AG04450 (cell line): ENCODE measurements around the gene WRAP73. TPM values are rescaled to one million over a fixed set of nuclear protein-coding genes. Genes with fewer than 3 reads are reported as not detected.

Experiments used
- CTCF ChIA-PET: fragments of 300-600, 350-600 bp; formaldehyde crosslinking; extraction: SDS; loops from one replicate; lab custom pipeline; 2022; ENCODE audit warnings: antibody characterized with exemption, inconsistent platforms; lab: Charles Lee
- POLR2A ChIA-PET: fragments of 350-600 bp; formaldehyde crosslinking; extraction: SDS; loops from one replicate; lab custom pipeline; 2021; ENCODE audit warnings: antibody characterized with exemption, inconsistent platforms; lab: Yijun Ruan, JAX
- DNase-seq: peaks from one replicate; pipeline ENCODE4 v3.0.0-alpha.2; 2011; ENCODE audit warnings: low read depth, low spot score
- H3K27ac ChIP-seq: one replicate; pipeline ENCODE4 v1.5.1; 2012; ENCODE audit warnings: low read depth, low read length, control low read depth
- H3K27me3 ChIP-seq: one replicate; pipeline ENCODE4 v1.6.0; 2012; ENCODE audit warnings: low read length; ENCODE audit not compliant: control insufficient read depth, insufficient read depth
- H3K4me3 ChIP-seq: 2 replicates; pipeline ENCODE4 v1.5.1; 2011; ENCODE audit warnings: mild to moderate bottlenecking, low read depth, low read length, control low read depth
- H3K9me3 ChIP-seq: 2 replicates; pipeline ENCODE4 v1.5.1; 2012; ENCODE audit warnings: low read length; ENCODE audit not compliant: control insufficient read depth, insufficient read depth
- polyA plus RNA-seq: library from polyadenylated mRNA; depleted of rRNA; stranded (reverse); fragments of >200 nt; gene quantifications from 2 replicates; pipeline ENCODE4 v1.2.3, GENCODE V29; 2011
- TF ChIP-seq, protein P1 (sequence below): IDR thresholded peaks from 2 replicates; pipeline ENCODE4 v1.5.1; 2011; ENCODE audit warnings: low read depth, low read length, control low read depth, inconsistent platforms

Gene WRAP73
- polyA plus RNA-seq, 1 experiment = 14.1 TPM

DNA sequence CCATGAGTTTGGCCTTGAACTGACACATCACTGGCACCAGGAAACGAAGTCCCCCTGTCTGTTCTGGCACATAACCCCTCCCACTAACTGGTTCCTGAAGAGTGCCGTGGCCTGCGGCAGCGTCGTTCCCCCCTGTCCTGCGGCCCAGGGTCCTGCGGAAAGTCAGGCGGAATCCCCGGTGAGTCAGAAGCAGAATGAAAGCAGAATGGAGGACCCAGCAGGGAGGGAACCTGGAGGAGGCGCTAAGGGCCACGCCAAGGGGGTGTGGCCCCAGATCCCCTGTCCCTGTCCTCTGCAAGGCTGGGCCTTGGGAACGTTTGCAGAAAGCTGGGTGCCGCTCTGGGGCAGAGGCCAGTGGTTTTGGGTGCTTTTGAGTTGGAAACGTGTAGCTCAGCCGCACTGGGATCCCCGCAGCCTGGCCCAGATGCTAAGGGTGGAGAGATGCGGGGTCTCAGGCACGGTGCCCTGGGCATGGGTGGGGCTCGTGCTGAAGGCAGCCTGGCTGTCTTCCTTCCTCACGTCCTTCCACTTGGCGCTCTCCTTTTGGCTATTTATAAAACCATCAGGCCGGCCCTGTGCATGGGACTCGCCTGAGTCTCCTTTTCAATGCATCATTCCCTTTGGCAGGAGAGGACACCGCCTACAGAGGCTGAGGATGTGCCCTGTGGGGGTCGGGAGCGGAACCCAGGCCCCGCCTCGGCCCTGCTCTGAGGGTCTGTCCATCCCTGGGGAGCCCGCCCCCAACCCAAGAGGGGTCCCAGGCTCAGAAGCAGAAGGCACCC, 38.6 kb upstream of the WRAP73 start:
- ChIA-PET CTCF (interaction anchor here (1.4 kb wide), 1 partner anchor 36 kb away, joined by 3 read pairs; no protein-coding TSS in a partner anchor), POLR2A (no interaction called here)
- H3K4me3 ChIP-seq = no peak overlapping the region
- no peak overlapping the region for H3K27ac ChIP-seq
- H3K27me3 ChIP-seq = peaks cover 18% of the 10 kb centered on the region
- H3K9me3 ChIP-seq = no peaks in the 10 kb centered on the region; the same call in 1 of the 2 replicates
- DNase-seq = no peak
- TF ChIP-seq, protein P1, sequence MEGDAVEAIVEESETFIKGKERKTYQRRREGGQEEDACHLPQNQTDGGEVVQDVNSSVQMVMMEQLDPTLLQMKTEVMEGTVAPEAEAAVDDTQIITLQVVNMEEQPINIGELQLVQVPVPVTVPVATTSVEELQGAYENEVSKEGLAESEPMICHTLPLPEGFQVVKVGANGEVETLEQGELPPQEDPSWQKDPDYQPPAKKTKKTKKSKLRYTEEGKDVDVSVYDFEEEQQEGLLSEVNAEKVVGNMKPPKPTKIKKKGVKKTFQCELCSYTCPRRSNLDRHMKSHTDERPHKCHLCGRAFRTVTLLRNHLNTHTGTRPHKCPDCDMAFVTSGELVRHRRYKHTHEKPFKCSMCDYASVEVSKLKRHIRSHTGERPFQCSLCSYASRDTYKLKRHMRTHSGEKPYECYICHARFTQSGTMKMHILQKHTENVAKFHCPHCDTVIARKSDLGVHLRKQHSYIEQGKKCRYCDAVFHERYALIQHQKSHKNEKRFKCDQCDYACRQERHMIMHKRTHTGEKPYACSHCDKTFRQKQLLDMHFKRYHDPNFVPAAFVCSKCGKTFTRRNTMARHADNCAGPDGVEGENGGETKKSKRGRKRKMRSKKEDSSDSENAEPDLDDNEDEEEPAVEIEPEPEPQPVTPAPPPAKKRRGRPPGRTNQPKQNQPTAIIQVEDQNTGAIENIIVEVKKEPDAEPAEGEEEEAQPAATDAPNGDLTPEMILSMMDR = no peak

DNA sequence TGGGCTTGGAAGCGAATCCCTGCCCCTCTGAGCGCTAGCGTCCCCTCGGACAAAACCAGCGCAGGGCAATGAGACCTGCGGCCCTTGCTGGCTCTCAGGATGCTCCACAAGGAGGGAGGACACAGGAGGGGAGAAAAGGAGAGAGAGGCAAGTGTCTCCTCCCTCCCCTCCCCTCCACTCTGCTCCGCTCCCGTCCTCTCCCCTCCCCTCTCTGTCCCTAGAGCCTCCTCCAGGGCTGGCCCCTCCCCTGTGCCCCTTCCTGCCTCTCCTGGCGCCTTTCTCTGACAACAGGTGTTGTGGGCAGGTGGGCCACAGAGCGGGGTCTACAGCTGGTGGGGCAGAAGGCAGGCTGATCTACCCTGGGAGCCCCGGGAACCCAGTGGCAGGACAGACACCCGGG, 37.6 kb upstream of the WRAP73 start:
- Histone ChIP-seq H3K4me3 (no peak overlapping the region), H3K9me3 (no peaks in the 10 kb centered on the region; the same call in 1 of the 2 replicates), H3K27ac (no peak overlapping the region), H3K27me3 (peaks cover 24% of the 10 kb centered on the region)
- TF ChIP-seq, protein P1 = no peak
- CTCF ChIA-PET = interaction anchor here (0.8 to 1.4 kb wide), 2 partner anchors 37 kb away, joined by 3 read pairs; no protein-coding TSS in a partner anchor
- POLR2A ChIA-PET = no interaction called here
- no peak for DNase-seq

DNA sequence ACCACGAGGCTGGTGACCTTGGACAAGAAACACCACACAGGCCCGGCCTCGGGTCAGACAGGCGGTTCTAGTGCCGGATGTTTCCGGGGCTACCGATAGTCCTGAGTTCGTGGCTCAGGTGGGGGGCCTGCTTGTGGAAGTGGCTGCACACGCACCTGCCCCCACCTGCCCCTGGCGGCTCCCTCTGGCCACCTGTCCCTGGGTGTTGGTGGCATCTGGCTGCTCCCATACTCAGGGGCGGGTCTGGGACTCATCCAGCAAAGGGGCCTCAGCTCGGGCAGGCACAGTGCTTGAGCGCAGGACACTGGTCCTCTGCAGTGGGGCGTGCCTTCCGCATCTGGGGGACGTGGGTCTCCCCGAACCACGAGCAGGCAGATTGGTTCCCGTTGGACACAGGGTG, 36.0 kb upstream of the WRAP73 start:
- Histone ChIP-seq H3K27ac (no peak overlapping the region), H3K4me3 (no peak overlapping the region), H3K9me3 (no peaks in the 10 kb centered on the region), H3K27me3 (peaks cover 24% of the 10 kb centered on the region)
- ChIA-PET POLR2A (no interaction called here), CTCF (no interaction called here)
- no peak for DNase-seq
- TF ChIP-seq, protein P1 = no peak

DNA sequence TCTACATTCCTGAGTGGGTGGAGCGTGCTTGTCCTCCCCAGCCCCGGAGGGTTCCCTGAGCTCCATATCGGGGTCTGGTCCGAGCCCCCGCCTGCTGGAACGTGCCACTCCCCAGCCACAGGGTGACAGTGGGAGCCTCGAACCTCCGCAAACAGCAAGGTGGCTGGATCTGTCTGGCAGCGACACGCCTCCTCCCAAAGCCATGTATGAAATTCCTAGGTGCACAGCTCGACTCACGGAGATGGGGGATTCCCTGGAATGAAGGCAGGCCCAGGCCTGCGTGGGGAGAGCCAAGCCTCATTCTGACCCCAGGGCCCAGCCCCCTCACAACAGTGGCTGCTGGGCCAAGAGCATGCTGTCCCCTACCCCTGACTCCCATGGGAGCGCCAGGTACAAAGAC, 35.3 kb upstream of the WRAP73 start:
- CTCF ChIA-PET = interaction anchor here (0.7 kb wide), 1 partner anchor 11 kb away, joined by 3 read pairs; no protein-coding TSS in a partner anchor
- DNase-seq = no peak
- POLR2A ChIA-PET = no interaction called here

DNA sequence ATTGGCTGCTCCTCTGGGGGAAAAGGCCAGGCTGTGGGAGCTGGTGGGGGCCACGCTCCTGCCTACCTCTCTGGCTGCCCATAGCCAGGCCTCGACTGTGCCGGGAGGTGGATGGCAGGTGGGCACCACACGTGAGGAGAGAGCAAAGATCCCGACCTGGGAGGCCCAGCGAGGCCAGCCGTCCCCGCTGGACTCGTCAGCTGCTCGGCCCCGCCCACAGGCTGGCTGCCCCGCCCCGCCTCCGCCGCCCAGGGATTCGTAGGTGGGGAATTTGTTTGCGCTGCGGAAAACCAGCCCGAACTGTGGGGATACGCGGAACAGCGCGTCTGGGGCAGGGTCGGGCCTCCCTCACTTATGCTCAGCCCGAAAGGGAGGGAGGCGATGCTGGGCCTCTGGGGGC, 34.1 kb upstream of the WRAP73 start:
- no peak overlapping the region for H3K4me3 ChIP-seq
- DNase-seq = no peak
- H3K27ac ChIP-seq = no peak overlapping the region
- TF ChIP-seq, protein P1 = no peak
- ChIA-PET POLR2A (no interaction called here), CTCF (no interaction called here)
- H3K27me3 ChIP-seq = peaks cover 24% of the 10 kb centered on the region
- H3K9me3 ChIP-seq = no peaks in the 10 kb centered on the region

More for the DNA sequence above, 35.3 kb upstream of the WRAP73 start:
- H3K27ac ChIP-seq = no peak overlapping the region
- TF ChIP-seq, protein P1 = no peak
- H3K4me3 ChIP-seq = no peak overlapping the region
- H3K27me3 ChIP-seq = peaks cover 24% of the 10 kb centered on the region
- H3K9me3 ChIP-seq = no peaks in the 10 kb centered on the region
